DOHH2 (cell line): ENCODE measurements around the gene IFT43.

Experiments
- H3F3A ChIP-seq: fragments of 200-600 bp; sonication (generic), shearing (Covaris generic); 2 replicates; pipeline ENCODE4 v1.6.0; 2016; ENCODE audit warnings: antibody characterized with exemption, mild to moderate bottlenecking; ENCODE audit not compliant: control insufficient read depth, insufficient read depth
- H3K27ac ChIP-seq: fragments of 200-600 bp; sonication (generic); 2 replicates; pipeline ENCODE4 v1.5.1; 2014; ENCODE audit warnings: low read depth, mild to moderate bottlenecking, low read length, moderate library complexity
- H3K27me3 ChIP-seq: fragments of 200-600 bp; sonication (generic); 2 replicates; pipeline ENCODE4 v1.6.1; 2014; ENCODE audit warnings: mild to moderate bottlenecking, low read length, mixed read lengths; ENCODE audit not compliant: control insufficient read depth
- H3K36me3 ChIP-seq: fragments of 200-600 bp; sonication (generic); 2 replicates; pipeline ENCODE4 v1.6.1; 2014; ENCODE audit warnings: mild to moderate bottlenecking, low read length, moderate library complexity, mixed read lengths; ENCODE audit not compliant: control insufficient read depth
- H3K4me1 ChIP-seq: fragments of 200-600 bp; sonication (generic); 2 replicates; pipeline ENCODE4 v1.6.1; 2014; ENCODE audit warnings: mild to moderate bottlenecking, low read length, mixed read lengths; ENCODE audit not compliant: control insufficient read depth
- H3K4me2 ChIP-seq: fragments of 200-600 bp; sonication (generic); 2 replicates; pipeline ENCODE4 v1.6.0; 2014; ENCODE audit warnings: mild to moderate bottlenecking, low read length, moderate library complexity
- H3K4me3 ChIP-seq: fragments of 200-600 bp; sonication (generic); 2 replicates; pipeline ENCODE4 v1.5.1; 2014; ENCODE audit warnings: mild to moderate bottlenecking, low read length, mixed read lengths
- H3K79me2 ChIP-seq: fragments of 200-600 bp; sonication (generic); 2 replicates; pipeline ENCODE4 v1.6.1; 2014; ENCODE audit warnings: mild to moderate bottlenecking, low read length, mixed read lengths; ENCODE audit not compliant: control insufficient read depth
- H3K9me2 ChIP-seq: fragments of 200-600 bp; sonication (generic); replicated peaks from 2 replicates; pipeline ENCODE4 v1.6.1; 2014; ENCODE audit warnings: mild to moderate bottlenecking, low read length, mixed read lengths; ENCODE audit not compliant: control insufficient read depth
- H3K9me3 ChIP-seq: fragments of 200-600 bp; sonication (generic); 2 replicates; pipeline ENCODE4 v1.6.1; 2014; ENCODE audit warnings: antibody characterized with exemption, low read length, mixed read lengths; ENCODE audit not compliant: control insufficient read depth, insufficient read depth
- H4K20me1 ChIP-seq: fragments of 200-600 bp; sonication (generic); 2 replicates; pipeline ENCODE4 v1.6.0; 2014; ENCODE audit warnings: low read depth, mild to moderate bottlenecking, antibody characterized with exemption, low read length, moderate library complexity; ENCODE audit not compliant: control insufficient read depth, insufficient read depth
- EZH2phosphoT487 ChIP-seq: fragments of 200-600 bp; sonication (generic); IDR thresholded peaks from 2 replicates; pipeline ENCODE4 v1.6.1; 2017; ENCODE audit warnings: borderline replicate concordance, mild to moderate bottlenecking, antibody characterized with exemption, low read length, moderate library complexity, mixed read lengths
- TF ChIP-seq, protein P1 (sequence below): fragments of 200-600 bp; sonication (generic); IDR thresholded peaks from one replicate; pipeline ENCODE4 v1.5.1; 2014; ENCODE audit warnings: antibody characterized with exemption, mild to moderate bottlenecking, low read depth, low read length; ENCODE audit not compliant: poor library complexity, severe bottlenecking

The IFT43 gene

GRCh38 chr14:76101391-76102379 lies 116.1 kb downstream of the IFT43 start:
- H3K9me3 ChIP-seq: no peaks in the 10 kb centered on the region
- H3K27ac ChIP-seq: no peak overlapping the region
- no peak overlapping the region for H3K4me2 ChIP-seq
- H3K9me2 ChIP-seq: no peaks in the 10 kb centered on the region
- no peaks in the 10 kb centered on the region for H3K79me2 ChIP-seq
- H3F3A ChIP-seq: no peaks in the 10 kb centered on the region
- no peaks in the 10 kb centered on the region for H3K4me1 ChIP-seq
- no peak overlapping the region for H3K4me3 ChIP-seq
- TF ChIP-seq EZH2phosphoT487: no peak
- TF ChIP-seq, protein P1, sequence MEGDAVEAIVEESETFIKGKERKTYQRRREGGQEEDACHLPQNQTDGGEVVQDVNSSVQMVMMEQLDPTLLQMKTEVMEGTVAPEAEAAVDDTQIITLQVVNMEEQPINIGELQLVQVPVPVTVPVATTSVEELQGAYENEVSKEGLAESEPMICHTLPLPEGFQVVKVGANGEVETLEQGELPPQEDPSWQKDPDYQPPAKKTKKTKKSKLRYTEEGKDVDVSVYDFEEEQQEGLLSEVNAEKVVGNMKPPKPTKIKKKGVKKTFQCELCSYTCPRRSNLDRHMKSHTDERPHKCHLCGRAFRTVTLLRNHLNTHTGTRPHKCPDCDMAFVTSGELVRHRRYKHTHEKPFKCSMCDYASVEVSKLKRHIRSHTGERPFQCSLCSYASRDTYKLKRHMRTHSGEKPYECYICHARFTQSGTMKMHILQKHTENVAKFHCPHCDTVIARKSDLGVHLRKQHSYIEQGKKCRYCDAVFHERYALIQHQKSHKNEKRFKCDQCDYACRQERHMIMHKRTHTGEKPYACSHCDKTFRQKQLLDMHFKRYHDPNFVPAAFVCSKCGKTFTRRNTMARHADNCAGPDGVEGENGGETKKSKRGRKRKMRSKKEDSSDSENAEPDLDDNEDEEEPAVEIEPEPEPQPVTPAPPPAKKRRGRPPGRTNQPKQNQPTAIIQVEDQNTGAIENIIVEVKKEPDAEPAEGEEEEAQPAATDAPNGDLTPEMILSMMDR: no peak
- no peaks in the 10 kb centered on the region for H3K36me3 ChIP-seq
- H4K20me1 ChIP-seq: no peaks in the 10 kb centered on the region
- H3K27me3 ChIP-seq: no peaks in the 10 kb centered on the region

GRCh38 chr14:76104802-76105355 lies 119.3 kb downstream of the IFT43 start:
- no peaks in the 10 kb centered on the region for H3K4me1 ChIP-seq
- no peak overlapping the region for H3K27ac ChIP-seq
- H3K79me2 ChIP-seq: no peaks in the 10 kb centered on the region
- no peaks in the 10 kb centered on the region for H3K9me2 ChIP-seq
- H3F3A ChIP-seq: no peaks in the 10 kb centered on the region
- H3K36me3 ChIP-seq: no peaks in the 10 kb centered on the region
- H4K20me1 ChIP-seq: no peaks in the 10 kb centered on the region
- no peaks in the 10 kb centered on the region for H3K27me3 ChIP-seq
- no peak overlapping the region for H3K4me3 ChIP-seq
- no peaks in the 10 kb centered on the region for H3K9me3 ChIP-seq
- H3K4me2 ChIP-seq: no peak overlapping the region
- TF ChIP-seq EZH2phosphoT487: no peak
- TF ChIP-seq, protein P1: no peak

DNA sequence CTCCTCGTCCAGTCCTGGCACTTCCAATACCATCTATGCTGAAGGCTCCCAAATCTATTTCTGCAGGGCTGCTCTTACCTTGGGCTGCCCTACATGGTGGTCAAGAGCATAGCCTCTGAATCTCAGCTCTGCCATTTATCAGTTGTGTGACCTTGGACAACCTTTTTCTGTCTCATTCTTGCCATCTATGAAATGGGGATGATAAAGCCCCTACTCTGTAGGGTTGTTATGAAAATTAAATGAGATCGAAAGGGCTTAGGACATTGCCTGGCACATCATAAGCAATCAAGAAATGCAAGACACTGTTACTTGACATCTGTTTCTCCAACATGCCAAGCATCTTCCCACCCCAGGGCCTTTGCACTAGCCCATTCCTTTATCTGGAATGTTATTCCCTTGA lies 120.6 kb downstream of the IFT43 start:
- Histone ChIP-seq H3K36me3 (no peaks in the 10 kb centered on the region), H3K9me3 (no peaks in the 10 kb centered on the region), H3K27me3 (no peaks in the 10 kb centered on the region), H3K79me2 (no peaks in the 10 kb centered on the region), H3K4me3 (no peak overlapping the region), H3F3A (no peaks in the 10 kb centered on the region), H3K9me2 (no peaks in the 10 kb centered on the region), H3K27ac (no peak overlapping the region), H3K4me2 (no peak overlapping the region), H4K20me1 (no peaks in the 10 kb centered on the region), H3K4me1 (no peaks in the 10 kb centered on the region)
- TF ChIP-seq EZH2phosphoT487: no peak
- TF ChIP-seq, protein P1: no peak
